NOMO-1 treated with dmso at 0.1 percent for 144 hours (cell line): ENCODE measurements around the gene KAT6B.
"Not testable (repeated sequence)": the region's sequence is repeated elsewhere in the genome, so short reads cannot be mapped to it uniquely, and the experiment has no call there.

Experiments used
- DNase-seq: peaks from one replicate; lab custom pipeline; 2025; ENCODE audit not compliant: unreplicated experiment; lab: John Stamatoyannopoulos, UW

Gene KAT6B

DNA sequence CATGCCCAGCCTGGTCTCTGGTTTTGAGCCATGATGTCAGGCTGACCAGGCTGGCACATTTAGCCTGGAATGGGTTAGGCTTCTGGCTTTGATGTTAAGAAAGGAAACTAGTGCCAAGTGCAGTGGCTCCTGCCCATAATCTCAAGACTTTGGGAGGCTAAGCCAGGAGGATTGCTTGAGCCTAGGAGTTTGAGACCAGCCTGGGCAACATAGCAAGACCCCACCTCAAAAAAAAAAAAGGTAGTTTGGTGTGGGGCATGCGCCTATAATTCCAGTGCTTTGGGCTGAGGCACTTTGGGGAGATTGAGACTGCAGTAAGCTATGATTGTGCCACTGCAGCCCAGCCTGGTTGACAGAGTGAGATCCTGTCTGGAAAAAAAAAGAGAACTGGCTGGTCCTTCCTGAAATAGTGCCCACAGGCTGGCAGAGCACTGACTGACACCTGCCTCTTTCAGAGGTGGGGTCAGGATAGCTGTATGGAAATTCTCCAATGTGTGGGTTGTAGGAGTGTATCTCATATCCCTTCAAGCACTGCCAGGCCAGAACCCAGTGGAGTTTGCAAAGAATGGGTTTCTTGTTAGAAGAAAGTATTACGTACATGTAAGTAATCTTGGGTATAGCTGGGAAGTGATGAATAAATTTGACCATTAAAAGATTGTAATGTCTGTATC, 61.3 kb downstream of the KAT6B start:
- no peak for DNase-seq

GRCh38 chr10:74888962-74889661, 62.7 kb downstream of the KAT6B start:
- DNase-seq, result no peak

DNA sequence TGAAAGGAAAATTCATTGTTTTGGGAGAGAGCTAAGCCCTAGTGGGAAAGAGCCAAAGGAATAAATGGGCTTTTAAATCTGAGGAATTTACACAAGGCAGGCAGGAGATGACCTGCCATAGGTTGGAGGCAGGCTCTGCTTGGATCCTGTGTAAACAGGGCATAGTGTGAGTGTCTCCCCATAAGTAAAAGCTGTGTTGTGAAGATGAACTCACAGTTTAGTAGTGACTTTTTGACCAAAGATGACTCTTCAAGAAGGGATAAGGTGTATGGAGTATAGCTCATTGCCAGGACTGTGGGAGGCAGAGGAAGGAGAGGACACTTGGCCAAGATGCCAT, 63.2 kb downstream of the KAT6B start:
- no peak for DNase-seq

GRCh38 chr10:74890460-74890859, 64.1 kb downstream of the KAT6B start:
- DNase-seq, result no peak

DNA sequence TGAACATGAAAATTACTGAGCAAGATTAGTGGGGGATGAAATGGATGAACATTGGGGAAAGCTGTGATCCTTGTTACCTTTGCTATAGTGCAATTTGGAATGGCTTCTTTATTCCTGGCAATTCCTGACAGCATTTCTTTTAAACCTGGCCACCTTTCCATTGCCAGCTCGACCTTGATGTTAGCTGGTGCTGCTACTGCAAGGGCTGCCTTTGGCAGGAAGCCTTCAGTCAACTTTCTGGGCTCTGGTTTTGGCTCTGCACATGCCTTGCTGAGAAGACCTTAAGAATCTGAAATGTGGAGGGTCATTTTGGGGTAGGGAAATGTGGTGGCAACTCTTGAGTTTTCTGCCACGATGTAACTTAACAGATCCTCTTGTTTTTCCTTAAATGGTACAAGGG, 64.7 kb downstream of the KAT6B start:
- no peak for DNase-seq

GRCh38 chr10:74892839-74893238, 66.4 kb downstream of the KAT6B start:
- DNase-seq, result no peak

GRCh38 chr10:74893329-74893728, 66.9 kb downstream of the KAT6B start:
- not testable (repeated sequence) for DNase-seq

GRCh38 chr10:74896788-74897527, 70.6 kb downstream of the KAT6B start:
- no peak for DNase-seq

- DNase-seq, result no peak
Observed at GRCh38 chr10:74898201-74898976, 72.0 kb downstream of the KAT6B start.

- DNase-seq, result no peak
Observed at GRCh38 chr10:74900297-74900696, 73.9 kb downstream of the KAT6B start.

GRCh38 chr10:74901301-74901700, 74.9 kb downstream of the KAT6B start:
- no peak for DNase-seq

DNA sequence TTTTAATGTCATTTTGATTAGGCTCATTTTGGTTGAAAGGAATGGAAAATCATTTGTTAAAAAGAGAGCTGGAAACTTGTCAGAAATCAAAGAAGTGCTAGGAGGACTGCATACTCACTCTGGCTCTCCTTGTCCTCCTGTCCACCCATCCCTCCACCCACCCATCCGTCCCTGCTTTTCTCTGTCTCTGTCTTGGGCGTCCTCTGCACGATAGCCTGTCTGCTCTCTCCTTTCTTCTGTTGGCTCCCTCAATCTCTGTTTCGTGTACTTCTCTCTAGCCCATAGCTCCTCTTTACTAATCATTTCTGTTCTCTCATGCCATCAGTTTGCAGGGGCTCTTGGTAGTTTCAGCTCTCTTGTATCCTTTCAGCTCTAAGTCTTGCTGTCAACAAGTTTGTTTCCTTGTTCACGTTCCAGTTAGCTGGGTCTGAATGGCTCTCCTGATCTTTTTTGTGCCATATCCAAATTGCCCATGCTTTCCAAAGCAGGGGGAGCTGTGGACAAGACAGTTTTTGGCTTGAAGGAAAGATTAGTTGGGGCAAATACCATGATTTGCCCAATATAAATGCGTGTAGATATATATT, 75.6 kb downstream of the KAT6B start:
- no peak for DNase-seq

GRCh38 chr10:74903491-74903890, 77.1 kb downstream of the KAT6B start:
- no peak for DNase-seq

DNA sequence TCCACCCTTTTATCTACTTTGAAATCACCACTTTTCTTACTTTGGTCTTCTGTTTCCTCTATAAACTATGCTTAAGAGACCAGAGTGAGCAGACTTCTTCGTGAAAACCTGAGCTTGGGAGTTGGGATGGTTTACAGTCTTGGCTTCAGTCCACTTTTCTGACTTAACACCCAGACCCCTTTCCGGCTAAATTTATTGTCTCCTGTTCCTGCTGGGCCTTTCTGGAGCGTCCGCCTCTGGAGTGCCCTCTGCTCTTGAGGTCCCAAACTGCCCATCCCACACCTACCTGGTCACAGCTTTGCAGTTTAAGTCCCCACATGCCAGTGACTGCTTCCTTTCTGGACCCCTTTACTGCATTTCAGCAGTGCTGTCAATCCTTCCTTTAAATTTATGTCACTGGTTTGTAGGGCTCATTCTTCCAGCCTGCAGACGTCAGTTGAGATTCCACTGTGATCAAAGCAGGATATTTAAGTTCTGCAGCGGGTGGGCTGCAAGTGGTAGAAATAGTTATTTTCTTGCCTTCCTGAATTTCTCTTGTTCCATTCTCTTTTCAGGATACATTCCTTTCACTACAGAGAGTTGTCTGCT, 80.3 kb downstream of the KAT6B start:
- no peak for DNase-seq

DNA sequence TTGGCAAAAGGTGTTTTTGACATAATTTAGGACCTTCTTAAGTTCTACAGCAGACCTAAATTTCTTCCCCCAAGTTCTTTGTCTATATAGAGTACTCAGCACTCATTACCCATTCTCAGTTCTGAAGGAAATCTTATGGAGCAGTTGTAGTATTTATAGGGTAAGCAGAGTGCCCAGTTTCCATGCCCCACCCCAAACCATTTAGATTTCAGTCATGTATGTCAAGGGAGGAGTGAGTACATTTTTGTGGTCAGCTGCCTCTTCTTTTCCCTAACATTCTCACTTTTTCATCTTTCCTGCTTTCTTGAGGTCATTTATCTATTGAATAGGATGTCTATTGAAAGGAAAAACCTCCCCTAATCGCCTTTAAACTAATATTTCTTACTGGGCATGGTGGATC, 83.3 kb downstream of the KAT6B start:
- DNase-seq, result no peak

GRCh38 chr10:74910241-74910975, 84.0 kb downstream of the KAT6B start:
- no peak for DNase-seq

DNA sequence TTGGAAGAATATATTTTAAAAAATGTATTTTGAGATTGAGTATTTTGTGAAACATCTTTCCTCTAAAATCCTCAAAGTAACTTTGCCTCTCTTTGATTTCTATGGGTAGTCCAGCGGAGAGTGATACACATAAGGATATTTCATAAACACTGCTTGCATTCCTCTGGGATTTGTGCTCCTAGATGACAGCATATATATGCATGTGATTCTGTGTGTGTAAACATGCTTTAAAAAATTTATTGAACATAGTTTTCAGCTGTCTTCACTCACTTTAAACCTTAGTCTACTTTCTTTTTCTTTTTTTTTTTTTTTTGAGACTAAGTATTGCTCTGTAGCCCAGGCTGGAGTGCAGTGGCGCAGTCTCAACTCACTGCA, 84.6 kb downstream of the KAT6B start:
- no peak for DNase-seq

GRCh38 chr10:74912182-74912581, 85.8 kb downstream of the KAT6B start:
- DNase-seq, result no peak

DNA sequence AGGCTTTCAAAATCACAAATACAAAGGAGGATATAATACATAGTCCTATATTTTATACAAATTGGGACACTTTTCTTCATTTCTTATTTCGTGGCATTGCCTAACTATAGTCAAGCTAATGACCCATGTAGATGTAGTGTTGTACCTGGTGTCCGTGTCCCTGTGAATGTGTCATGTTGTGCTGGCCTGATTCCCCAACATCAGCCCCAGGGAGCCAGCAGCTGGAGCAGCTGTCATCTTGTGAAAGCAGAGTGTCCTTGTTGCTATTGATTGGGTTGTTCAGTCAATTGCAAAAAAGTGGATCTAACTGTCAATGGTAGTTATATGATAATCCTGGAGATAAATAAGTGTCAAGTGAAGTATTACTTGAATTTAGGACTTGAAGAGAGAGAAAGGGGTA, 86.3 kb downstream of the KAT6B start:
- no peak for DNase-seq

- no peak for DNase-seq
Observed at GRCh38 chr10:74913377-74913979, 87.1 kb downstream of the KAT6B start.
